PC-9 (cell line): ENCODE measurements around the gene BAIAP3. TPM values are rescaled to one million over a fixed set of nuclear protein-coding genes. Genes with fewer than 3 reads are reported as not detected.

Source experiments
- BruUV-seq: library from RNA; stranded (reverse); fragments of 400-500 nt; replicated peaks from 2 replicates; lab custom pipeline; 2021; lab: Mats Ljungman, UMichigan
- CTCF ChIA-PET: fragments of 300-600 bp; sonication (Branson Sonifier 250); formaldehyde crosslinking; loops from one replicate; lab custom pipeline; 2022; ENCODE audit warnings: antibody characterized with exemption; lab: Charles Lee
- POLR2A ChIA-PET: fragments of 300-600 bp; sonication (Branson Sonifier 250); formaldehyde crosslinking; loops from one replicate; lab custom pipeline; 2022; ENCODE audit warnings: antibody characterized with exemption; ENCODE audit not compliant: unreplicated experiment; lab: Charles Lee
- DNase-seq, 2 experiments: peaks; one replicate each; pipeline versions ENCODE4 v3.0.0 to v3.0.0-alpha.2; 2015 to 2022; ENCODE audit warnings: mixed read lengths in 1 of 2
- H2AFZ ChIP-seq: fragments of 200-600 bp; sonication (generic); 2 replicates; pipeline ENCODE4 v1.8.1; 2017; ENCODE audit warnings: antibody characterized with exemption
- H3F3A ChIP-seq: fragments of 200-600 bp; sonication (generic); 2 replicates; pipeline ENCODE4 v1.8.1; 2017; ENCODE audit warnings: antibody characterized with exemption, mild to moderate bottlenecking, low read depth; ENCODE audit not compliant: insufficient read depth
- H3K27ac ChIP-seq: fragments of 200-600 bp; sonication (generic); 2 replicates; pipeline ENCODE4 v1.6.1; 2016; ENCODE audit warnings: mixed run types
- H3K27me3 ChIP-seq: fragments of 200-600 bp; sonication (generic); 2 replicates; pipeline ENCODE4 v1.6.1; 2016; ENCODE audit warnings: low read depth, mixed run types; ENCODE audit not compliant: insufficient read depth
- H3K36me3 ChIP-seq: fragments of 200-600 bp; sonication (generic); 2 replicates; pipeline ENCODE4 v1.6.1; 2016; ENCODE audit warnings: low read depth, mixed run types
- H3K4me1 ChIP-seq: fragments of 200-600 bp; sonication (generic); replicated peaks from 2 replicates; pipeline ENCODE4 v1.6.1; 2016; ENCODE audit warnings: mixed run types; ENCODE audit not compliant: insufficient read depth
- H3K4me2 ChIP-seq: fragments of 200-600 bp; sonication (generic); 2 replicates; pipeline ENCODE4 v1.6.1; 2017; ENCODE audit warnings: mixed run types
- H3K4me3 ChIP-seq: fragments of 200-600 bp; sonication (generic); 2 replicates; pipeline ENCODE4 v1.6.1; 2016; ENCODE audit warnings: mixed run types
- H3K79me2 ChIP-seq: fragments of 200-600 bp; sonication (generic); 2 replicates; pipeline ENCODE4 v1.6.1; 2017; ENCODE audit warnings: low read depth, mixed run types
- H3K9me2 ChIP-seq: fragments of 200-600 bp; sonication (generic); 2 replicates; pipeline ENCODE4 v1.8.1; 2017; ENCODE audit warnings: mild to moderate bottlenecking; ENCODE audit not compliant: insufficient read depth
- H3K9me3 ChIP-seq: fragments of 200-600 bp; sonication (generic); 2 replicates; pipeline ENCODE4 v1.8.1; 2016; ENCODE audit warnings: low read depth; ENCODE audit not compliant: insufficient read depth
- H4K20me1 ChIP-seq: fragments of 200-600 bp; sonication (generic); 2 replicates; pipeline ENCODE4 v1.8.1; 2017; ENCODE audit not compliant: insufficient read depth
- EZH2 ChIP-seq: fragments of 200-600 bp; sonication (generic); IDR thresholded peaks from 2 replicates; pipeline ENCODE4 v1.8.0; 2017; ENCODE audit warnings: antibody characterized with exemption, low read depth
- intact Hi-C: fragments of 100-400 bp; cut with micrococcal nuclease; formaldehyde crosslinking; loops from one replicate; pipeline ENCODE4 v1.10.0; 2022; ENCODE audit not compliant: unreplicated experiment
- total RNA-seq: library from RNA; stranded (reverse); gene quantifications from 2 replicates; pipeline ENCODE4 v1.2.3, GENCODE V29; 2021
- TF ChIP-seq, protein P1 (sequence below): fragments of 200-600 bp; sonication (generic); conservative IDR thresholded peaks from 2 replicates; pipeline ENCODE4 v1.6.1; 2017; ENCODE audit warnings: mixed run types, antibody characterized with exemption, mild to moderate bottlenecking, moderate library complexity

Gene BAIAP3
- total RNA-seq, 1 experiment from 2014 or later, result 35.0 TPM

DNA sequence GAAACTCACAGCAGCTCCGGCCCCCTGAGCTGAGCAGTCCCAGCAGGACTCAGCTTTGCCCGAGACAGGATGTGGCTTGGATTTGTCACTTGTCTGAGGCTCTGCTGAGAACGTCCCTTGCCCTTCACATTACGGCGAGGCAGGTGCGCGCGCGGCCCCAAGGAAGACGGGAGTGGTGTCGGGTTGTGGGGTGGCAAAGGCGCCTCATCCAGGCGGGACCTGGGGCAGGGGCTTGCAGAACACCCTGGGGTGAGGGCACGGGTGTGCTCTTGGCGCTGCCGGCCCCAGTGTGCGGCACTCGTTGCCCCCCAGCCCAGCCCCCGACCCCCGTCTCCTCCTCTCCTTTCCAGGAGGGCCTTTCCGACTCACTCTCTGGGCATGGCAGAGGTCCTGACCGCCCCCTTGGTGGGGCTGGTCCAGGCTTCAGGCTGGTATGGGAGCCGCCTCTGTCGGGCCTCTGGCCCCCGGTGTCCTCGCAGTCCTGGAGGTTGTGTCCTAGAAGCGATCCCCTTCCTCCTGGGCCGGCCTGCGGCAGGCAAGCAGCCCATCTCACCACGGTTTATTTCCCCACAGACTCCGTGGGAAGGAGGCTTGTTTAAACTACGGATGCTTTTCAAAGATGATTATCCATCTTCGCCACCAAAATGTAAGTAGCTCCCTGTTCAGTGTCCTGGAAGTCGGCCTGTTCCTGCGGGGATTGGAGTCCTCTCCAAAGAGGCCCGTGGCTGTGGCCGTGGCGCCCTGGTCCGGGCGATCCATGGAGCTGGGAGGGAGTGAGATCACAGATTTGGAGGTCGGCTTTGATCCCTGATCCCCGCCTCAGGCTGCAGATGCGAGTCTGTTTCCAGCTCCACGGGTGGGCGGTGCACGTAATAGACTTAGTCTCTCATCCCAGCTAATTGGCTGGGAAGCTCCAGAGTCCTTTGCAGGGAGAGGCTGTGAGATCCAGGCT is 18.1 kb upstream of the BAIAP3 start:
- Histone ChIP-seq H3K4me1 (peaks cover 14% of the 10 kb centered on the region), H4K20me1 (peaks cover 84% of the 10 kb centered on the region), H3K79me2 (peaks cover 67% of the 10 kb centered on the region), H3K27ac (no peak overlapping the region), H3K9me3 (no peaks in the 10 kb centered on the region), H3F3A (no peaks in the 10 kb centered on the region), H3K36me3 (peaks cover 33% of the 10 kb centered on the region), H2AFZ (no peak overlapping the region), H3K9me2 (no peaks in the 10 kb centered on the region), H3K4me2 (no peak overlapping the region), H3K4me3 (no peak overlapping the region), H3K27me3 (no peaks in the 10 kb centered on the region)
- ChIA-PET POLR2A (no interaction called here), CTCF (no interaction called here)
- BruUV-seq, result no TSS peak
- intact Hi-C loops, result no loop called here
- no peak for DNase-seq
- no peak for TF ChIP-seq EZH2
- TF ChIP-seq, protein P1, sequence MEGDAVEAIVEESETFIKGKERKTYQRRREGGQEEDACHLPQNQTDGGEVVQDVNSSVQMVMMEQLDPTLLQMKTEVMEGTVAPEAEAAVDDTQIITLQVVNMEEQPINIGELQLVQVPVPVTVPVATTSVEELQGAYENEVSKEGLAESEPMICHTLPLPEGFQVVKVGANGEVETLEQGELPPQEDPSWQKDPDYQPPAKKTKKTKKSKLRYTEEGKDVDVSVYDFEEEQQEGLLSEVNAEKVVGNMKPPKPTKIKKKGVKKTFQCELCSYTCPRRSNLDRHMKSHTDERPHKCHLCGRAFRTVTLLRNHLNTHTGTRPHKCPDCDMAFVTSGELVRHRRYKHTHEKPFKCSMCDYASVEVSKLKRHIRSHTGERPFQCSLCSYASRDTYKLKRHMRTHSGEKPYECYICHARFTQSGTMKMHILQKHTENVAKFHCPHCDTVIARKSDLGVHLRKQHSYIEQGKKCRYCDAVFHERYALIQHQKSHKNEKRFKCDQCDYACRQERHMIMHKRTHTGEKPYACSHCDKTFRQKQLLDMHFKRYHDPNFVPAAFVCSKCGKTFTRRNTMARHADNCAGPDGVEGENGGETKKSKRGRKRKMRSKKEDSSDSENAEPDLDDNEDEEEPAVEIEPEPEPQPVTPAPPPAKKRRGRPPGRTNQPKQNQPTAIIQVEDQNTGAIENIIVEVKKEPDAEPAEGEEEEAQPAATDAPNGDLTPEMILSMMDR, result no peak

DNA sequence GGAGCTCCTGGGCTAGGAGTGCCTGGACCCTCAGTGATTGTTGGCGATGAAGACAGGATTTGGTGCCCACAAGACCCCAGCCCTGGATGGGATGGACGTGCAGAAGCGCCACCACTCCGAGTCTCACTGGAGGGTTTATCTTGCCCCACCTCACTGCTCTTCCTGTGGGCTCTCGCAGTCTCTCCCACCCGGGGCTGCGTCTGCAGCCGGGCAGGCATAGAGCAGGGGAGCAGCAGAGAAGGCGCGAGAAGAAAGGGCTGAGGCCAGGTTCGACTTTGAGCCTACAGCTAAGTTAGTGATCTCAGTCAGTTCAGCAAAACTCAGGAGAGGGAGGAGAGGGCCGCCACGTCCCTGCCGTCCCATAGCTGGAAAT is 17.4 kb upstream of the BAIAP3 start:
- H3F3A ChIP-seq, result no peaks in the 10 kb centered on the region
- peaks cover 61% of the 10 kb centered on the region for H3K79me2 ChIP-seq
- no peaks in the 10 kb centered on the region for H3K9me3 ChIP-seq
- peaks cover 77% of the 10 kb centered on the region for H4K20me1 ChIP-seq
- H3K27me3 ChIP-seq, result no peaks in the 10 kb centered on the region
- H2AFZ ChIP-seq, result no peak overlapping the region
- H3K36me3 ChIP-seq, result peaks cover 33% of the 10 kb centered on the region
- H3K9me2 ChIP-seq, result no peaks in the 10 kb centered on the region
- intact Hi-C loops, result no loop called here
- no TSS peak for BruUV-seq
- POLR2A ChIA-PET, result no interaction called here
- H3K27ac ChIP-seq, result no peak overlapping the region
- TF ChIP-seq, protein P1, result no peak
- TF ChIP-seq EZH2, result no peak
- no peak overlapping the region for H3K4me2 ChIP-seq
- DNase-seq, result no peak
- H3K4me3 ChIP-seq, result no peak overlapping the region
- CTCF ChIA-PET, result no interaction called here
- peaks cover 12% of the 10 kb centered on the region for H3K4me1 ChIP-seq

DNA sequence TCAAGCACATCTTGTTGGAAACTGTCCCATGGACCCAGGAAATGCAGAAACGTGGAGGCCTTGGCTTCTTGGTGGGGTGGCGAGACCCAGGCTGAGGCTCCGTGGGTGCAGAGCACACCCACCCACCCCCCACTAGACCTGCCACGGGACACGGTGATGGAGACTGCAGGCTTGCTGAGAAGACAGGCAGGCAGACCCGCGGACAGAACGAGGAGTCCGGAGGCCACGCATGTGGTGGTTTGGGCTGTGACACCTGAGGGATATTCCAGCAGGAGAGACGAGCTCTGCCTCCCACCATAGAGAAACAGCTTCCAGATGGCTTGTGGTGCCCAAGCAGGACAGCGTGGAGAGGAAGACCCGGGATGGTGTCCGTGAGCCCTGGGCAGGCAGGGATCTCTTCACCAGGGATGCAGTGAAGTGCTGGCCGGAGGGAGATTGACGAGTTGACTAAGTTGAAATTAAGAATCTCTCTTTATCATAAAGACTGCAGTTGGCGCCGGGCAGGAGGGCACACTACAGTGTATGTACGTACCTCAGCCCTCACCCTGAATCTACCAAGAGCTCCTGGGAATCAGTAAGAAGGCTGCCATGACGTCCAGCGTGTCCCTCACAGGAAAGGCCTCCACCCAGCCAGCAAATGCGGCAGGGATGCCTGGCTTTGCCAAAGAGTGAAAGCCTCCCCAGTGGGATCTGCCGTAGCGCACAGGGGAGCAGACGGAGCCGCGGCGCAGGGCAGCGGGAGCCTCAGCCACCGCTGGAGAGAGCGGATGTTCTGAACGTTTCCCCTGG is 15.8 kb upstream of the BAIAP3 start:
- Histone ChIP-seq H3F3A (no peaks in the 10 kb centered on the region), H3K27ac (no peak overlapping the region), H3K9me2 (no peaks in the 10 kb centered on the region), H3K4me2 (no peak overlapping the region), H3K36me3 (peaks cover 33% of the 10 kb centered on the region), H4K20me1 (peaks cover 60% of the 10 kb centered on the region), H3K9me3 (no peaks in the 10 kb centered on the region), H2AFZ (no peak overlapping the region), H3K4me1 (no peaks in the 10 kb centered on the region), H3K27me3 (no peaks in the 10 kb centered on the region), H3K79me2 (peaks cover 44% of the 10 kb centered on the region), H3K4me3 (no peak overlapping the region)
- no TSS peak for BruUV-seq
- TF ChIP-seq, protein P1, result no peak
- no peak for TF ChIP-seq EZH2
- intact Hi-C loops, result no loop called here
- ChIA-PET POLR2A (no interaction called here), CTCF (no interaction called here)
- no peak for DNase-seq
